Measurements from ENCODE around the gene DBNDD1.

Gene DBNDD1

GRCh38 chr16:90019543-90020259 lies 445 bp upstream of the DBNDD1 start (continued):
- peak; percentile 70; the same call in 1 of the 2 replicates for TF ChIP-seq KLF10 (tag by site-specific recombination; IDR thresholded peaks at IDR 0.05)
- no peak; the same call in 1 of the 2 replicates for TF ChIP-seq ZNF639 (tag by site-specific recombination; IDR thresholded peaks at IDR 0.05)
- no peak for TF ChIP-seq BCL11A (tag by site-specific recombination; IDR thresholded peaks at IDR 0.05; ENCODE audit: low read depth)
- TF ChIP-seq SALL2 (tag by site-specific recombination; IDR thresholded peaks at IDR 0.05; ENCODE audit: borderline replicate concordance), result no peak
- TF ChIP-seq TRIM28 (IDR thresholded peaks at IDR 0.05; ENCODE audit: borderline replicate concordance, low read length), result no peak
- TF ChIP-seq ZSCAN16 (tag by site-specific recombination; IDR thresholded peaks at IDR 0.05), result no peak
- TF ChIP-seq ZSCAN23 (tag by site-specific recombination; IDR thresholded peaks at IDR 0.05), result no peak
- TF ChIP-seq ZNF292 (tag by site-specific recombination; IDR thresholded peaks at IDR 0.05; ENCODE audit: borderline replicate concordance, low read depth), result no peak
- no peak for TF ChIP-seq ZNF658 (tag by site-specific recombination; IDR thresholded peaks at IDR 0.05)
- TF ChIP-seq ZNF10 (tag by site-specific recombination; IDR thresholded peaks at IDR 0.05), result peak; percentile 54; the same call in 1 of the 2 replicates
- no peak for TF ChIP-seq ZNF23 (tag by site-specific recombination; IDR thresholded peaks at IDR 0.05; ENCODE audit: borderline replicate concordance)
- no peak for TF ChIP-seq ZNF404 (tag by site-specific recombination; IDR thresholded peaks at IDR 0.05)
- TF ChIP-seq ZNF341 (tag by site-specific recombination; IDR thresholded peaks at IDR 0.05; ENCODE audit: low read depth), result peak; percentile 44; the same call in 1 of the 2 replicates
- TF ChIP-seq ZBTB48 (tag by site-specific recombination; IDR thresholded peaks at IDR 0.05), result no peak
- TF ChIP-seq ZNF530 (tag by site-specific recombination; IDR thresholded peaks at IDR 0.05; ENCODE audit: low read depth), result no peak
- no peak for TF ChIP-seq ZNF521 (tag by site-specific recombination; IDR thresholded peaks at IDR 0.05)
- TF ChIP-seq GLI4 (tag by site-specific recombination; IDR thresholded peaks at IDR 0.05), result no peak
- TF ChIP-seq ZNF76 (tag by site-specific recombination; IDR thresholded peaks at IDR 0.05; ENCODE audit: borderline replicate concordance, low read depth), result peak; percentile 49; the same call in 1 of the 2 replicates
- TF ChIP-seq ZNF558 (tag by site-specific recombination; IDR thresholded peaks at IDR 0.05), result no peak
- TF ChIP-seq KLF16 (tag by site-specific recombination; IDR thresholded peaks at IDR 0.05), result no peak
- TF ChIP-seq CTCF (tag by site-specific recombination; IDR thresholded peaks at IDR 0.05), result peak; percentile 31; the same call in 1 of the 2 replicates
- TF ChIP-seq HOXD13 (CRISPR knock-in tag; IDR thresholded peaks at IDR 0.05; ENCODE audit: borderline replicate concordance), result no peak
- TF ChIP-seq ZNF140 (tag by site-specific recombination; IDR thresholded peaks at IDR 0.05), result no peak
- no peak for TF ChIP-seq ZNF830 (tag by site-specific recombination; IDR thresholded peaks at IDR 0.05; ENCODE audit: low read depth)
- TF ChIP-seq ZNF24 (tag by site-specific recombination; IDR thresholded peaks at IDR 0.05), result no peak
- no peak for TF ChIP-seq ZNF138 (tag by site-specific recombination; IDR thresholded peaks at IDR 0.05; ENCODE audit: borderline replicate concordance)
- no peak for TF ChIP-seq ZNF48 (tag by site-specific recombination; IDR thresholded peaks at IDR 0.05)
- TF ChIP-seq ZNF571 (tag by site-specific recombination; IDR thresholded peaks at IDR 0.05), result no peak
- no peak for TF ChIP-seq ZNF701 (tag by site-specific recombination; IDR thresholded peaks at IDR 0.05)
- TF ChIP-seq REPIN1 (tag by site-specific recombination; IDR thresholded peaks at IDR 0.05; ENCODE audit: low read depth), result no peak
- no peak for TF ChIP-seq ZNF670 (tag by site-specific recombination; IDR thresholded peaks at IDR 0.05; ENCODE audit: low read depth)
- TF ChIP-seq ZNF155 (tag by site-specific recombination; IDR thresholded peaks at IDR 0.05), result no peak
- TF ChIP-seq EGR2 (tag by site-specific recombination; IDR thresholded peaks at IDR 0.05; ENCODE audit: low read depth), result no peak
- TF ChIP-seq ZNF26 (tag by site-specific recombination; IDR thresholded peaks at IDR 0.05), result no peak
- TF ChIP-seq ZNF792 (tag by site-specific recombination; IDR thresholded peaks at IDR 0.05), result no peak
- TF ChIP-seq ZNF514 (tag by site-specific recombination; IDR thresholded peaks at IDR 0.05), result no peak
- TF ChIP-seq ZNF473 (tag by site-specific recombination; IDR thresholded peaks at IDR 0.05), result no peak
- no peak for TF ChIP-seq ZNF169 (tag by site-specific recombination; IDR thresholded peaks at IDR 0.05)

Measured in HEK293 (cell line).